Astrocyte (in vitro differentiated cells and primary cell): ENCODE results near the gene CCDC60. TPM values are rescaled to one million over a fixed set of nuclear protein-coding genes. Genes with fewer than 3 reads are reported as not detected.

ENCODE experiments used
- DNase-seq: peaks from one replicate; pipeline ENCODE4 v3.0.0-alpha.2; 2010; ENCODE audit warnings: low read depth
- FAIRE-seq: peaks from 2 replicates; lab custom pipeline; 2011; peaks lifted over from hg19 to GRCh38; lab: Jason Lieb, UNC
- H2AFZ ChIP-seq: 2 replicates; pipeline ENCODE4 v1.6.0; 2012; ENCODE audit warnings: low read depth, low read length, inconsistent platforms
- H3K27ac ChIP-seq: 2 replicates; pipeline ENCODE4 v1.5.1; 2011; ENCODE audit warnings: low read depth, low read length, inconsistent platforms
- H3K27me3 ChIP-seq: 2 replicates; pipeline ENCODE4 v1.6.0; 2011; ENCODE audit warnings: low read length, inconsistent platforms; ENCODE audit not compliant: insufficient read depth
- H3K36me3 ChIP-seq: 2 replicates; pipeline ENCODE4 v1.5.1; 2011; ENCODE audit warnings: low read length, inconsistent platforms; ENCODE audit not compliant: insufficient read depth
- H3K4me1 ChIP-seq: 2 replicates; pipeline ENCODE4 v1.5.1; 2011; ENCODE audit warnings: low read length, inconsistent platforms; ENCODE audit not compliant: insufficient read depth
- H3K4me2 ChIP-seq: 2 replicates; pipeline ENCODE4 v1.6.0; 2012; ENCODE audit warnings: low read length, inconsistent platforms
- H3K4me3 ChIP-seq: 2 replicates; pipeline ENCODE4 v1.5.1; 2011; ENCODE audit warnings: low read depth, mild to moderate bottlenecking, low read length, inconsistent platforms; ENCODE audit not compliant: insufficient read depth
- H3K79me2 ChIP-seq: 2 replicates; pipeline ENCODE4 v1.6.0; 2012; ENCODE audit warnings: mild to moderate bottlenecking, low read length, inconsistent platforms; ENCODE audit not compliant: insufficient read depth
- H3K9ac ChIP-seq: 2 replicates; pipeline ENCODE4 v1.6.0; 2012; ENCODE audit warnings: mild to moderate bottlenecking, low read length, inconsistent platforms
- H3K9me3 ChIP-seq: 2 replicates; pipeline ENCODE4 v1.5.1; 2012; ENCODE audit warnings: low read depth, mild to moderate bottlenecking, low read length, inconsistent platforms; ENCODE audit not compliant: insufficient read depth
- H4K20me1 ChIP-seq: 2 replicates; pipeline ENCODE4 v1.6.0; 2012; ENCODE audit warnings: low read length, inconsistent platforms; ENCODE audit not compliant: insufficient read depth
- H3K27ac Mint-ChIP-seq: one replicate; pipeline ENCODE4 v1.8.0; 2021; ENCODE audit warnings: mild to moderate bottlenecking, mixed read lengths; ENCODE audit not compliant: unreplicated experiment
- H3K27me3 Mint-ChIP-seq: one replicate; pipeline ENCODE4 v1.8.0; 2021; ENCODE audit warnings: low read depth, mixed read lengths; ENCODE audit not compliant: unreplicated experiment
- H3K36me3 Mint-ChIP-seq: one replicate; pipeline ENCODE4 v1.8.0; 2021; ENCODE audit warnings: low read depth, mixed read lengths; ENCODE audit not compliant: unreplicated experiment
- H3K4me1 Mint-ChIP-seq: one replicate; pipeline ENCODE4 v1.8.0; 2021; ENCODE audit warnings: low read depth, mixed read lengths; ENCODE audit not compliant: unreplicated experiment
- H3K4me3 Mint-ChIP-seq: one replicate; pipeline ENCODE4 v1.8.0; 2021; ENCODE audit warnings: mild to moderate bottlenecking, moderate library complexity, mixed read lengths; ENCODE audit not compliant: unreplicated experiment
- H3K9me3 Mint-ChIP-seq: one replicate; pipeline ENCODE4 v1.8.0; 2021; ENCODE audit warnings: mild to moderate bottlenecking, mixed read lengths; ENCODE audit not compliant: unreplicated experiment
- CTCF ChIP-seq: IDR thresholded peaks from 2 replicates; pipeline ENCODE4 v1.5.1; 2011; ENCODE audit warnings: low read depth, mild to moderate bottlenecking, inconsistent platforms, low read length, moderate library complexity; ENCODE audit not compliant: insufficient read depth
- EZH2 ChIP-seq: IDR thresholded peaks from 2 replicates; pipeline ENCODE4 v1.6.1; 2012; ENCODE audit warnings: mild to moderate bottlenecking, low read length, inconsistent platforms; ENCODE audit not compliant: insufficient read depth
- total RNA-seq: library from RNA; stranded (reverse); gene quantifications from 2 replicates; pipeline ENCODE4 v1.2.1, GENCODE V29; 2021

The CCDC60 gene
- total RNA-seq, 1 donor from 2014 or later = 1.7 TPM

- no peak overlapping the region for H3K4me3 ChIP-seq
- no peak overlapping the region for H3K27ac ChIP-seq
- Mint-ChIP-seq H3K4me1 (no peaks in the 10 kb centered on the region), H3K27ac (no peak overlapping the region), H3K27me3 (peaks cover 6% of the 10 kb centered on the region), H3K36me3 (no peaks in the 10 kb centered on the region), H3K9me3 (no peaks in the 10 kb centered on the region), H3K4me3 (no peak overlapping the region)
- no peaks in the 10 kb centered on the region for H3K4me1 ChIP-seq
- H3K9me3 ChIP-seq = peaks cover 8% of the 10 kb centered on the region
- no peak overlapping the region for H2AFZ ChIP-seq
- DNase-seq (no peak), FAIRE-seq (no peak)
- H3K9ac ChIP-seq = no peak overlapping the region
- no peaks in the 10 kb centered on the region for H4K20me1 ChIP-seq
- H3K4me2 ChIP-seq = no peak overlapping the region
- H3K36me3 ChIP-seq = no peaks in the 10 kb centered on the region
- H3K79me2 ChIP-seq = no peaks in the 10 kb centered on the region
- H3K27me3 ChIP-seq = no peaks in the 10 kb centered on the region
- TF ChIP-seq CTCF (no peak), EZH2 (no peak)
Observed at GRCh38 chr12:119325813-119326212, 8.7 kb upstream of the CCDC60 start.

- no peaks in the 10 kb centered on the region for H3K4me1 Mint-ChIP-seq
- FAIRE-seq = no peak
- H3K4me3 Mint-ChIP-seq = no peak overlapping the region
- Histone ChIP-seq H3K9me3 (peaks cover 8% of the 10 kb centered on the region), H3K4me2 (no peak overlapping the region), H3K9ac (no peak overlapping the region), H2AFZ (no peak overlapping the region), H3K36me3 (no peaks in the 10 kb centered on the region), H3K4me1 (no peaks in the 10 kb centered on the region), H3K27me3 (no peaks in the 10 kb centered on the region), H3K27ac (no peak overlapping the region), H3K79me2 (no peaks in the 10 kb centered on the region), H3K4me3 (no peak overlapping the region), H4K20me1 (no peaks in the 10 kb centered on the region)
- peaks cover 8% of the 10 kb centered on the region for H3K27me3 Mint-ChIP-seq
- H3K36me3 Mint-ChIP-seq = no peaks in the 10 kb centered on the region
- no peaks in the 10 kb centered on the region for H3K9me3 Mint-ChIP-seq
- no peak for DNase-seq
- H3K27ac Mint-ChIP-seq = no peak overlapping the region
- TF ChIP-seq CTCF = no peak
- no peak for TF ChIP-seq EZH2
Observed at GRCh38 chr12:119326341-119326740, 8.2 kb upstream of the CCDC60 start.

- Histone ChIP-seq H3K4me1 (no peaks in the 10 kb centered on the region), H3K27ac (no peak overlapping the region), H3K79me2 (no peaks in the 10 kb centered on the region), H3K4me2 (no peak overlapping the region), H3K9ac (no peak overlapping the region), H3K27me3 (no peaks in the 10 kb centered on the region), H3K36me3 (no peaks in the 10 kb centered on the region), H3K4me3 (no peak overlapping the region), H4K20me1 (no peaks in the 10 kb centered on the region), H3K9me3 (peaks cover 8% of the 10 kb centered on the region), H2AFZ (no peak overlapping the region)
- Mint-ChIP-seq H3K4me1 (no peaks in the 10 kb centered on the region), H3K27me3 (peaks cover 13% of the 10 kb centered on the region), H3K36me3 (no peaks in the 10 kb centered on the region), H3K27ac (no peak overlapping the region), H3K4me3 (no peak overlapping the region), H3K9me3 (no peaks in the 10 kb centered on the region)
- TF ChIP-seq CTCF = no peak
- no peak for TF ChIP-seq EZH2
- DNase-seq = no peak
- FAIRE-seq = no peak
Observed at GRCh38 chr12:119327471-119327870, 7.1 kb upstream of the CCDC60 start.
